ENCODE results near the gene ETV2.

- TF ChIP-seq CTCF (IDR thresholded peaks at IDR 0.05) (no peak), POLR2A (IDR thresholded peaks at IDR 0.05) (no peak)
Observed at GRCh38 chr19:35607661-35608060, 33.9 kb upstream of the ETV2 start.

All from adrenal gland (tissue), 5 donors.